ENCODE measurements around the gene SLC6A13. TPM values are rescaled to one million over a fixed set of nuclear protein-coding genes. Genes with fewer than 3 reads are reported as not detected.

The SLC6A13 gene
- total and polyA plus RNA-seq, 2 of the 8 experiments (the other 6 are each of a cell fraction or from before 2014, with no cell fraction given): 0.03 TPM; not detected in 1

- CTCF ChIA-PET (ENCODE audit: partially characterized antibody): interaction anchor here (1.2 to 6.2 kb wide), 7 partner anchors 9 to 89 kb away, joined by 3 to 71 read pairs (median 13); no protein-coding TSS in a partner anchor
- no peak for DNase-seq (ENCODE audit: low read depth in 1 of 2, low spot score in 2 of 2)
Observed at GRCh38 chr12:191541-191940, 71.1 kb downstream of the SLC6A13 start.

More at GRCh38 chr12:191541-191940, 71.1 kb downstream of the SLC6A13 start:
- Histone ChIP-seq H2AFZ (ENCODE audit: low read length) (no peak overlapping the region), H3K23ac (ENCODE audit: insufficient read length) (no peak overlapping the region), H3K23me2 (ENCODE audit: low read depth, low read length) (peaks cover 2% of the 10 kb centered on the region; the same call in 1 of the 2 replicates), H3K4ac (replicated peaks; ENCODE audit: insufficient read length, low read depth, low read length) (no peak overlapping the region), H4K8ac (ENCODE audit: extremely low read depth, insufficient read depth, low read length) (no peak overlapping the region), H3K56ac (replicated peaks; ENCODE audit: insufficient read length, low read depth, low read length) (no peak overlapping the region), H3K27ac (ENCODE audit: low read depth, low read length) (no peak overlapping the region), H3K79me1 (ENCODE audit: low read depth, low read length) (no peaks in the 10 kb centered on the region), H2BK15ac (ENCODE audit: low read length) (no peak overlapping the region), H2BK120ac (replicated peaks; ENCODE audit: low read depth, low read length) (no peak overlapping the region), H3K18ac (ENCODE audit: extremely low read depth, low read length) (no peak overlapping the region), H4K5ac (ENCODE audit: insufficient read length, low read depth, low read length) (no peak overlapping the region), H2BK20ac (ENCODE audit: low read length) (no peak overlapping the region), H2BK5ac (ENCODE audit: low read depth, low read length) (no peak overlapping the region), H3K79me2 (ENCODE audit: control insufficient read depth in 1 of 2, insufficient read depth in 2 of 2, low read length in 2 of 2) (no peaks in the 10 kb centered on the region), H4K91ac (replicated peaks; ENCODE audit: insufficient read length, low read length) (no peak overlapping the region), H3K9me3 (ENCODE audit: insufficient read depth in 2 of 2, low read depth in 1 of 2, low read length in 1 of 2) (no peaks in the 10 kb centered on the region; a peak in 1 of 4 replicates), H4K20me1 (replicated peaks in 1 of 2; ENCODE audit: control insufficient read depth in 1 of 2, insufficient read depth in 2 of 2, low read length in 2 of 2) (no peaks in the 10 kb centered on the region), H3K4me2 (ENCODE audit: insufficient read depth in 1 of 2, low read depth in 2 of 2, low read length in 2 of 2) (no peak overlapping the region), H2BK12ac (ENCODE audit: low read depth, low read length) (no peak overlapping the region), H3K14ac (ENCODE audit: insufficient read length) (no peak overlapping the region), H3K4me1 (replicated peaks in 1 of 4; ENCODE audit: control insufficient read depth in 3 of 4, insufficient read depth in 4 of 4, low read length in 3 of 4) (peaks cover 0 to 3% (median 2%) of the 10 kb centered on the region in 4 experiments; a peak in 2 of 7 replicates), H3K36me3 (ENCODE audit: control insufficient read depth in 2 of 4, insufficient read depth in 4 of 4, low read length in 3 of 4) (no peaks in the 10 kb centered on the region), H3K4me3 (ENCODE audit: extremely low read depth in 1 of 4, insufficient read depth in 2 of 4, low read depth in 3 of 4, low read length in 4 of 4) (no peak overlapping the region), H3K27me3 (replicated peaks in 1 of 4; ENCODE audit: control insufficient read depth in 3 of 4, extremely low read depth in 1 of 4, insufficient read depth in 3 of 4, low read length in 3 of 4) (peaks cover 0 to 15% (median 5%) of the 10 kb centered on the region in 4 experiments; a peak in 5 of 7 replicates), H2AK5ac (ENCODE audit: low read depth, low read length) (no peak overlapping the region), H3K9ac (replicated peaks in 1 of 4; ENCODE audit: extremely low read depth in 1 of 4, low read depth in 3 of 4, low read length in 3 of 4) (no peak overlapping the region)
- POLR2A ChIA-PET (ENCODE audit: partially characterized antibody): no interaction called here
- FAIRE-seq: no peak
- 92% methylated on average over 3 of the region's 3 CpGs; no CpG with 5 or more reads in 1 of the 2 experiments for WGBS, 2 experiments (ENCODE audit: extremely low coverage in 1 of 2, insufficient coverage in 1 of 2, insufficient read length in 1 of 2, insufficient replicate concordance in 2 of 2, low coverage in 1 of 2, low lambda C conversion rate in 2 of 2, missing lambda C conversion rate in 1 of 2)
- no peak for TF ChIP-seq POU5F1 (IDR thresholded peaks at IDR 0.05; ENCODE audit: low read depth, low read length)
- no peak for TF ChIP-seq SRF (IDR thresholded peaks at IDR 0.05; ENCODE audit: low read depth, low read length)
- TF ChIP-seq, protein P1, sequence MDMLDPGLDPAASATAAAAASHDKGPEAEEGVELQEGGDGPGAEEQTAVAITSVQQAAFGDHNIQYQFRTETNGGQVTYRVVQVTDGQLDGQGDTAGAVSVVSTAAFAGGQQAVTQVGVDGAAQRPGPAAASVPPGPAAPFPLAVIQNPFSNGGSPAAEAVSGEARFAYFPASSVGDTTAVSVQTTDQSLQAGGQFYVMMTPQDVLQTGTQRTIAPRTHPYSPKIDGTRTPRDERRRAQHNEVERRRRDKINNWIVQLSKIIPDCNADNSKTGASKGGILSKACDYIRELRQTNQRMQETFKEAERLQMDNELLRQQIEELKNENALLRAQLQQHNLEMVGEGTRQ (IDR thresholded peaks at IDR 0.05; ENCODE audit: low read length): no peak
- no peak for TF ChIP-seq CBX8 (IDR thresholded peaks at IDR 0.05; ENCODE audit: borderline replicate concordance, low read depth, low read length)
- TF ChIP-seq TBP (IDR thresholded peaks at IDR 0.05; ENCODE audit: low read depth, low read length): no peak
